Muscle of leg (tissue), 11 donors: ENCODE data around the gene POLD1. TPM values are rescaled to one million over a fixed set of nuclear protein-coding genes. Genes with fewer than 3 reads are reported as not detected.

Experiments
- DNase-seq: peaks from one replicate; pipeline ENCODE4 v3.0.0; 2013
- H3K27ac ChIP-seq: one replicate; pipeline ENCODE4 v1.5.1; 2013; ENCODE audit warnings: mild to moderate bottlenecking, low read length, control low read depth
- H3K27me3 ChIP-seq: one replicate; pipeline ENCODE4 v1.6.1; 2013; ENCODE audit warnings: low read length; ENCODE audit not compliant: control insufficient read depth, insufficient read depth
- H3K36me3 ChIP-seq: one replicate; pipeline ENCODE4 v1.6.1; 2013; ENCODE audit warnings: low read length; ENCODE audit not compliant: control insufficient read depth, insufficient read depth
- H3K4me1 ChIP-seq: one replicate; pipeline ENCODE4 v1.6.1; 2013; ENCODE audit warnings: low read length; ENCODE audit not compliant: control insufficient read depth, insufficient read depth
- H3K4me3 ChIP-seq: one replicate; pipeline ENCODE4 v1.5.1; 2013; ENCODE audit warnings: low read length, control low read depth
- H3K9me3 ChIP-seq: replicated peaks from 2 replicates; pipeline ENCODE4 v1.6.1; 2013; ENCODE audit warnings: low read depth, low read length; ENCODE audit not compliant: control insufficient read depth
- WGBS: methylation state at CpG from one replicate; pipeline ENCODE4 v1.1.5; 2013; ENCODE audit warnings: missing lambda C conversion rate; ENCODE audit not compliant: insufficient coverage; 5-methylcytosine and 5-hydroxymethylcytosine counted together
- polyA plus RNA-seq, 8 donors: library from polyadenylated mRNA; unstranded; fragments of 120-200 nt; gene quantifications; one replicate each; pipeline versions ENCODE4 v1.2.1 to v1.2.3, GENCODE V29; 2013; ENCODE audit warnings: inconsistent platforms in 1 of 8, low replicate concordance in 1 of 8; ENCODE audit not compliant: insufficient read length in 8 of 8, insufficient read depth in 1 of 8
- total RNA-seq: library from RNA; stranded (reverse); fragments of 120-200 nt; gene quantifications from one replicate; pipeline ENCODE4 v1.2.4, GENCODE V29; 2013

Gene POLD1
- total and polyA plus RNA-seq, 9 donors, result 17.6 to 26.9 (median 20.3) TPM

DNA sequence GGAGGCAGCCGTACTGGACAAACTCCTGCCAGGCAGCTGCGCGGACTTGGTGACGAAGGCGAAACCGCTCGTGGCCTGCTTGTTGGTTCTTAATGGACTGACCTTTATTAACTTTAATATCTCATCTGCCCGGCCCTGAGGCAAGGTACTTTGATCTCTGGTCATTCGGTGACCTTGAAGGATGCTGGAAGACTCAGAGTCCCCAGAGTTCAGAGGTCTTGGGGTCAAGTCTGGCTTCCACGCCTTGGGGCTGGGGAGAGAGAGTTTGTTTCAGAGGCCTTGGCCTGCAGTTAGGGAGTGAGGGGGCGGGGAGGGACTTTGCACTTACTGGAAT, 82.5 kb downstream of the POLD1 start:
- 78% methylated on average over 1 of the region's 11 CpGs for WGBS
- Histone ChIP-seq H3K9me3 (no peaks in the 10 kb centered on the region), H3K27ac (peak overlapping the region; percentile 88), H3K4me3 (no peak overlapping the region), H3K27me3 (no peaks in the 10 kb centered on the region), H3K36me3 (no peaks in the 10 kb centered on the region), H3K4me1 (peaks cover 25% of the 10 kb centered on the region)
- DNase-seq, result no peak

DNA sequence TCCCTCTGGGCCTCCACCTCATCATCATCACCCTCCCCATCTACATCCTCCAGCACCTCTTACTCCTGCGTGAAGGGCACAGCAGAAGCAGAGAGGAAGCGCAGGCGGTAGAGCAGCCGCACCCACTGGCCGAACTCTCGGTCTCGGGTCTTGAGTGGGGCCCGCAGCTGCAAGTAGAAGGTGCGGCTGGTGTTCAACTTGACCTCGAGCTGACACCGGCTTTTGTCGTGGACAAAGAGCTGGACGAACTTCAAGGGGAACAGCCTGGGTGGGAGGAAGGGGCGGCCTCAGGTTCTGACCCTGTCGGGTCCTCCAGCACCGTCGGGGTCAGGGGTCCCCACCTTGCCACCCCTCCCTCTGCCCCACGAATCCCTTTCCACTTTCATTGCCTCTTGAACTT, 83.4 kb downstream of the POLD1 start:
- no peaks in the 10 kb centered on the region for H3K27me3 ChIP-seq
- DNase-seq, result no peak
- WGBS, result 72% methylated on average over 18 of the region's 18 CpGs
- peaks cover 25% of the 10 kb centered on the region for H3K4me1 ChIP-seq
- H3K36me3 ChIP-seq, result no peaks in the 10 kb centered on the region
- H3K4me3 ChIP-seq, result no peak overlapping the region
- peak overlapping the region; percentile 88 for H3K27ac ChIP-seq
- no peaks in the 10 kb centered on the region for H3K9me3 ChIP-seq

Other genes with a start within 250 kb of the POLD1 start
- gene IZUMO2, start 221.1 kb upstream of the POLD1 start, total RNA-seq, result not detected
- under 1 TPM in 2 of 8 donors, not detected in 6; 0.16 to 0.34 TPM for gene IZUMO2, start 221.1 kb upstream of the POLD1 start, polyA plus RNA-seq
- gene MYH14, start 180.7 kb upstream of the POLD1 start, total RNA-seq, result 11.3 TPM
- 10 to 100 TPM; 17.8 to 49.7 (median 36.6) TPM for gene MYH14, start 180.7 kb upstream of the POLD1 start, polyA plus RNA-seq
- gene KCNC3, start 55.0 kb upstream of the POLD1 start, total RNA-seq, result 0.13 TPM
- gene KCNC3, start 55.0 kb upstream of the POLD1 start, polyA plus RNA-seq, result 1 to 10 TPM in 4 of 8 donors, under 1 TPM in 4; 0.58 to 1.9 (median 1.0) TPM
- gene NAPSA, start 18.7 kb upstream of the POLD1 start, total RNA-seq, result 0.40 TPM
- gene NAPSA, start 18.7 kb upstream of the POLD1 start, polyA plus RNA-seq, result 1 to 10 TPM in 2 of 8 donors, under 1 TPM in 6; 0.29 to 1.7 (median 0.60) TPM
- 22.4 TPM for gene NR1H2, start 7.9 kb upstream of the POLD1 start, total RNA-seq
- gene NR1H2, start 7.9 kb upstream of the POLD1 start, polyA plus RNA-seq, result 10 to 100 TPM; 19.2 to 24.8 (median 21.8) TPM
- gene SPIB, start 34.6 kb downstream of the POLD1 start, total RNA-seq, result 0.04 TPM
- gene SPIB, start 34.6 kb downstream of the POLD1 start, polyA plus RNA-seq, result under 1 TPM; 0.11 to 0.96 (median 0.61) TPM
- 49.8 TPM for gene MYBPC2, start 48.5 kb downstream of the POLD1 start, total RNA-seq
- 10 to 100 TPM; 15.6 to 93.4 (median 65.5) TPM for gene MYBPC2, start 48.5 kb downstream of the POLD1 start, polyA plus RNA-seq
- 84.2 TPM for gene EMC10, start 92.2 kb downstream of the POLD1 start, total RNA-seq
- gene EMC10, start 92.2 kb downstream of the POLD1 start, polyA plus RNA-seq, result 100 to 1,000 TPM in 3 of 8 donors, 10 to 100 TPM in 5; 85.2 to 122 (median 93.8) TPM
- 3.5 TPM for gene GARIN5A, start 92.5 kb downstream of the POLD1 start, total RNA-seq
- 1 to 10 TPM; 3.3 to 6.2 (median 4.5) TPM for gene GARIN5A, start 92.5 kb downstream of the POLD1 start, polyA plus RNA-seq
- 16.2 TPM for gene JOSD2, start 126.8 kb downstream of the POLD1 start, total RNA-seq
- gene JOSD2, start 126.8 kb downstream of the POLD1 start, polyA plus RNA-seq, result 10 to 100 TPM; 21.6 to 31.6 (median 26.5) TPM
- gene ASPDH, start 129.6 kb downstream of the POLD1 start, total RNA-seq, result not detected
- gene ASPDH, start 129.6 kb downstream of the POLD1 start, polyA plus RNA-seq, result 1 to 10 TPM in 1 of 8 donors, under 1 TPM in 7; 0.27 to 1.2 (median 0.64) TPM
- gene LRRC4B, start 184.1 kb downstream of the POLD1 start, total RNA-seq, result 5.7 TPM
- gene LRRC4B, start 184.1 kb downstream of the POLD1 start, polyA plus RNA-seq, result 10 to 100 TPM in 6 of 8 donors, 1 to 10 TPM in 2; 7.3 to 16.1 (median 12.8) TPM